GM12865 (cell line): ENCODE measurements around the gene PAPPA2.

Source experiments
- DNase-seq: peaks from one replicate; pipeline ENCODE4 v3.0.0; 2010; ENCODE audit warnings: low read depth
- H3K4me3 ChIP-seq: 2 replicates; pipeline ENCODE4 v1.5.1; 2011; ENCODE audit warnings: mild to moderate bottlenecking, low read depth, low read length, control low read depth
- CTCF ChIP-seq: IDR thresholded peaks from 2 replicates; pipeline ENCODE4 v1.5.1; 2011; ENCODE audit warnings: low read length, control low read depth, low read depth, inconsistent platforms; ENCODE audit not compliant: insufficient read depth; ENCODE audit errors: missing control alignments

PAPPA2 gene

GRCh38 chr1:176877557-176877956 lies 414.6 kb downstream of the PAPPA2 start:
- no peak overlapping the region for H3K4me3 ChIP-seq
- no peak for TF ChIP-seq CTCF
- DNase-seq, result no peak

GRCh38 chr1:176878750-176879536 lies 416.0 kb downstream of the PAPPA2 start:
- peak; percentile 2 for TF ChIP-seq CTCF
- H3K4me3 ChIP-seq, result no peak overlapping the region
- no peak for DNase-seq

- no peak for DNase-seq
- no peak for TF ChIP-seq CTCF
- no peak overlapping the region for H3K4me3 ChIP-seq
Observed at GRCh38 chr1:176879784-176880620, 417.0 kb downstream of the PAPPA2 start.

GRCh38 chr1:176880955-176881595 lies 418.1 kb downstream of the PAPPA2 start:
- TF ChIP-seq CTCF, result peak; percentile 77
- H3K4me3 ChIP-seq, result no peak overlapping the region
- DNase-seq, result peak; percentile 67

- no peak for TF ChIP-seq CTCF
- no peak overlapping the region for H3K4me3 ChIP-seq
- DNase-seq, result no peak
Observed at GRCh38 chr1:176884286-176884685, 421.3 kb downstream of the PAPPA2 start.

- no peak for TF ChIP-seq CTCF
- H3K4me3 ChIP-seq, result no peak overlapping the region
- DNase-seq, result no peak
Observed at GRCh38 chr1:176884911-176885310, 421.9 kb downstream of the PAPPA2 start.
